HT1080 (cell line): ENCODE data around the gene RASL10A. TPM values are rescaled to one million over a fixed set of nuclear protein-coding genes. Genes with fewer than 3 reads are reported as not detected.

Experiments
- DNase-seq: peaks from one replicate; pipeline ENCODE4 v3.0.0-alpha.2; 2015; ENCODE audit warnings: low read depth
- small RNA-seq: library from RNA; depleted of rRNA; stranded (forward); fragments of <200 nt; gene quantifications from one replicate; pipeline ENCODE3, GENCODE V24; 2014
- total RNA-seq: library from RNA; depleted of rRNA; stranded (reverse); fragments of >200 nt; shearing (Covaris generic); gene quantifications from 2 replicates; pipeline ENCODE4 v1.2.3, GENCODE V29; 2014; rRNA removed

Gene RASL10A
- total RNA-seq, 1 experiment from 2014 or later: 1.5 TPM

DNA sequence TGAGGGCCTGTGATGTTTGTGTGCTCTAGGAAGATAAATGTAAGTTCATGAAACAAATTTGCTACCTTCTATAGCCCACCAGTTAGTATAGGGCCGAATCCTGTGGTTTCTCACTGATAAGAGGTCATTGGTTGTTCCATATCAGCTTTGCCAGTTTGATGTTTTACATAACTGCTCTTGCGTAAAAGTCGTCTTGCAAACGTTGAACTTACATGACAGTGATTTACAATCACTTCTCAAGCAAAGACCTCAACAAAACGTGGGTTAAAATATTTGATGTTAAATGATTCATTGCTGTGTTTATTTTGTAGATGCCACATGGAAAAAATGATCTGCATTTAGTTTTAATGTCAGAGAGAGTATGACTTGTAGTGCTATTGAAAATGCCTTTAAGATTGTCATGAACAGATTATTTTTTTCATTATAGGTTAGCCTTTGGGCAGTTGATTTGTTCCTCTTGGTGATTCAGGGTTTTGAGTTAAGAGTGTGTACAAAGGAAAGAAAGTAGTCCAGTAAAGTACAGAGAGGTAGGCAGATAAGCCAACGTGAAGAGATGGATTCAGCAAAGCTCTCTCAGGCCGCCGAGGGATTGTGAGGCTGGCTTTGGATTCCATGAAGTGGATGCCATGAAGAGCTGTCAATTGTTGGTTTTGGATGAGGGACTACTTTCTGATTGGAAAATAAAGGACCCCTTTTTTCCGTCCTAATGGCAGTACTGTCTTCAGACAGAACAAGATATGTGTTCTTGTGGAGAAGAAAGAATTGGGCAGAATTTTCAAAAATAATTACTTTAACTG, 44.8 kb downstream of the RASL10A start:
- no peak for DNase-seq

DNA sequence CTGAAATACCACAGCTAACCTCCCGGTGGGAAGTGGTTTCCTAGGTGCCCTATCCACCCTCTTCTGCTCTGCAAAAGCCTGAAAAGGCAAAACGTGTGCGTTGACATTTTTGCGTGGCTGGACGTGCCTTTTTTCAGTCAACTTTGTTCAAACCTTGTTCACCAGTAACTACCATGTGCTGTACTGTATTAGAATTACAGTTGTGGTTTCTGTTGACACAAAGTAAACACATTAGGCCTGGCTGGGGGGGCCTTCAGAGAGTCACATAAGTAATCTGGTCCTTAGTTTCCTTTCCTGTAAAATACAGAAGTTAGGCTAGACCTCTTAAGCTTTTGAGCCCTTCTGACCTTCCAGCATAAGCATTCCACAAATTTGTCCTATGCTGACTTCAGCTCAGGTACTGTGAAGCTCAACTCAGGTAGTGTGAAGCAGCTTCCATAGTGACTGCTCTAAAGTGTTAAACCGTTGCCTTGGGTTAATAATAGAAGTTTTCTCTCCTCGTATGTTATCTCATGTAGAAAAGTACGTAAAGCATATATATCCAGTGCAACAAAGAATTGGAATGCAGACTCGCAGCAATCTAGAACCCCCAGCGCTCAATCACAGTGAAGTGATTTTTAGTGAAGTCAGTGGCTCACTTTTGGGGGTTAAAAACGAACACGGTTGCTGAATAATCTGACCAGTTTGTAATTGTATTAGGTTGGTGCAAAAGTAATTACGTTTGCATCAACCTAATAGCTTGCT, 45.6 kb downstream of the RASL10A start:
- DNase-seq: no peak

DNA sequence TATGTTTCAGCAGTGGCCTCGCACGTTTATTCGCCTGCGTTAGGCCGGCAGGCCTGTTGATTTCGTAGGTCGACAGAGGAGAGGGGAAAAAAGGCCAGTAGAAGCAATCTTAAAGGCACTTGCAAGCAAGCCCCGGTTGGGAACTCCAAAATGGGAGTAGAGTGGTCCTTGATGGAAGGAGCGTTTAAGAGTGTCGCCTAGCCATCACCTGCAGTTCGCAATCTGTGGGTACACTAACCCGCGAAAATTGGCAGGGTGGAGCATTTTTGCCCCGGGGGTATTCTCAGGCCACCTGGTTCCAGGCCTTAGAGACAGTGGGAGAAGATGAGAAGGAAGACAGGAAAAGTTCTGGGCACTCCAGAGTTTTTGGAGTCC, 46.3 kb downstream of the RASL10A start:
- DNase-seq: no peak

DNA sequence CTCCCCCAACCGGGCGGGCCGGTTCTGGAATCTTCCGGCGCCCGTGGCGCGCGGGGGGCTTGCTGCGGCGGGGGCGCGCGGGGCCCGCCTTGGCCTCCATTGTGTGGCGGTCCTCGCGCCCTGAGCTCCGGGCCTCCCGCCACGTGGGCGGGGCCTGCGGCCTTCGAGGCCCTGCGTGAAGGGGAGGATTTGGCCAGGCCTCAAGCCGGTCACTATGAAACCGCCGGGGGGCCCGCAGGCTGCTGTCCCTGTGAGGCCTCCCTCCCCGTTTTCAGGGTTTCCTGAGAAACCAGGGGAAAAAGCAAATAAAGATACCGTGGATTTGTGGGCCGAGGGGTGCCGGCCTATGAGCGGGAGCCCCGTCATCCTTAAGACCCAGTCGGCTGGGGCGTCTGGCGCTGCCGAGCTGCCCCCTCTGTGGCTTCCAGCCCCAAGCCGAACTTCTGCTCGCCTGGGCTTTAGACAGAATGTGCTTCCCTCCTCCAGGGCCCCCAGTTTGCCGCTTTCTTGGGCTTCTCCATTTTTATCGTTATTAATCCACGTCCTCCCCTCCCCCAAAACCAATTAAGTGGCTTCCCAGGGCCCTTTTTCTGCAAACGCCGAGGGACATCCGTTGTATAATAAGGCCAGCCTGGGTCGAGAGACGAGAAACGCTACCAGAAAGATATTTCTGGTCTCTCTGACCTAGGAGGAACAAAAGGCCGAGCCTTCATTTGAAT, 46.8 kb downstream of the RASL10A start:
- DNase-seq: peak; percentile 61

DNA sequence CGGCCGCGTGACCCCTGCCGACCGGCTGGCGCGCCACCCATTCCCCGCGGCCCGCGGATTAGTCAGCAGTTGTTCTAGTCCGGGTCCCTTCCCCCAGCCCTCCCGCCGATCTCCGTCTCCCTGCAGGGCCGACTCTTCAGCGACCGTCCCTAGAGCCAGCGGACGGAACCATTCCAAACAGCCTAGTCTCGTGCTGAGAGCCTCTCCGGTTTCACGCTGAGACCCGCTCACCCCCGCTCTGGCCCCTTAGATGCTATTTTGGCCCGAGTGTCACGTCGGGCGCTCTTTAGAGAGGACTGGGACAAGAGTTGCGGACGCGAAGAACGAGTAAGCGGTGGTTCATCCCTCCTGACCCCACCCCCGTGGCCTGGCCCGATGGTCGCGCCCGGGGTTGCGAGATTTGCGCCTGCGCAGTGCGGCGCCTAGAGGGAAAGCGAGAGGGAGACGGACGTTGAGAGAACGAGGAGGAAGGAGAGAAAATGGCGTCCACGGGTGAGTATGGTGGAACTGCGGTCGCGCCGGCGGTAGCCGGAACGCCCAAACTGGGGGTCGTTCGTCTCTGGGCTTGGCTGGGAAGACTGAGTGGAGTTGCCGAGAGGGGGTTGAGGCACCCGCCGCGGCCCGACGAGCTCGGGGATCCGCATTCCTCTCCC, 47.5 kb downstream of the RASL10A start, which contains the start of the genes EWSR1 and RHBDD3:
EWSR1 (plus strand) TSS at position 411 of the 653 bp plus-strand sequence; CDS start at position 480, 69 bp downstream.
RHBDD3 (minus strand) TSS at position 124 of the 653 bp plus-strand sequence. CDS start 2,355 bp downstream, outside the sequence.
- peak; percentile 88 for DNase-seq

DNA sequence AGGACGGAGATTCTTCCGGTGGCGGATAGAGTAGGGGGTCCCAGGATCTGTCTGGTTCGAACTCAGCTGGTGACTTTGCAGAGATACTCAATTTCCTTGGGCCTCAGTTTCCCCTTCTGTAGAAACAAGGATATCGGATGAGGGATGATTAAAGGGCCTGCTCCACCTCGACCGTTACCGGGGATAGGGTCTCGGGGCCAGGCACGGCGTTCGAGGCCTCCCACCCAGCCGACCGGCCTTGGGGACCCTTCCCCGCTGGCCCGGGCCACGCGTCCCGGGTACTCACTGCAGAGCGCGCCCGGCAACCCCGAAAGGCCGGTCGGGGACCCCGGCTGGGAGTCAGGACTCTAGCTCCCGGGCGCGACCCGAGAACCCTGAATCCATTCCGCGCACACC, 48.0 kb downstream of the RASL10A start:
- no peak for DNase-seq

DNA sequence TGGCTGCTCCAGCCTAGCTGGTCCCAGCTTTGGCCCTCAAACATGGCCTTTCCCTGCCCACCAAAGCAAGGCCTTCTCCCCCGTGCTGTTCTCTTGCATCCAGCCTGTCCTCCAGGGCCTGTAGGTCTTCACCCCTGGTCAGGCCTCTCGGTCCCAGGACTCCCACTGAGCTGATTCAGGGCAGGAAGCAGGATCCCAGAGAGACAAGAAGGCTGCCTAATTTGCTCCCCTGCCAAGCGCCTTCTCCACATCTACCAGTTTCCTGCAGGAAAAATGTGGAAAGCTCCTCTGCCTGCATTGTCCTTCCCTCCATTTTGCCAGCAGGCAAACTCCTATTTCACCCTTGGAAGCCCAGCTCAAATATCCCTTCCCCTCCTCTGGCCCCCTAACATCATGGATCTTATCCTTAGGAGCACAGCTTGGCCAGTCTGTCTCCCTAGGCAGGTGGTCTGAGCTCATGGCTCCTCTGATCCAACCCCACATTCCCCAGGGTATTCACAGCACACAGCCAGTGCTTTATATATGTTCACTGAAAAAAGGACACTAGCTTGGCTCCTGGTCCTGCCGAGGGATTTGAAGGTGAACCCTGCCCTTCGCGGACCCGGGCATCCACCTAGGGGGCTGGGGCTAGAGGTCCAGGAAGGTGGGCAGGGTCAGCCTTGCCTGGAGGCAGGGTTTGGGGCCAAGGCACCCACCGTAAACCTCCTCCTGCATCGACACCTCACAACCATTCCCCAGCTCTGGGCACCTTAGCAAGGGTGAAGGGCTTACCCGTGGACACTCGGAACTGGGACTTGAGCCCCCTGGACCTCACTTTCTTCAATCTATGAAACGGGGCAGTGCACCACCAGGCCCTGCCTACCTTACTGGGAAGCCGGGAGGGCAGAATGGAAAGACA, 48.7 kb downstream of the RASL10A start:
- DNase-seq: no peak

DNA sequence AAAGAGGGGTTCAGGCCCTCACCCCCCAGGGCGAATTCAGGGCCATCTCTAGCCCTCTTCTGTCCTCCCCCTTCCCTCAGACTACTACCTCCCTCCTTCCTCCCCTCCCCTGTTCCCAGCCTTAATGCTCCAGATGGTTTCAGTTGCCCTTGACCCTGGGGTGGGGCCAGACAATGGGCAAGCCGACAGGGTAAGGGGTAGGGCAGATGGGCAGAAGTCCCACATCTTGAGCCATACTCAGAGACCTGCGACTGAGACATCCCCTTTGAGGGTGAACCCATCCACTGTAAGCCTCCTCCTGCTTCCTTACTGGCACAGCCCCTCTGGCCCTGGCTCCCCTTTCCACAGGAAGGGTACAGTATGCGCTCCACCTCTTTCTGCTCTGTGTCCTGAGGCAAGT, 49.6 kb downstream of the RASL10A start:
- DNase-seq: no peak

DNA sequence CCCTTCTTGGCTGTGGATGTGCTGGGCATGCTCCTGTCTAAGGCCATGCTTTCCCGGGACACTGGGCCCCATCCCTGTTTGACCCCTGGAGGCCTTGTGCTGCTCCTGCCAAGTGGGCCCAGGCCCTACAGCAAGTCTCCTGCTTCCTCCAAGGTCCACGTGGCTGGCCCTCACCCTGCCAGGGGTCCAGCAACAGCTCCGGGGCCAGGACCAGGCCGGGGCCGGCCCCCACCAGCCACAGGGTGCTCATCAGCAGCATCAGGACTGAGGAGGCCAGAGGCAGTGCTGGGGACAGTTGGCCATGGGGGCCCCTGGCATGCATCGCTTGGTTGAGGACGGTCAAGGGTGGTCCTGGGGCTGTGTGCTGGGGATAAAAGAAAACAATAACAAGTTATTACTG, 50.2 kb downstream of the RASL10A start:
- no peak for DNase-seq

DNA sequence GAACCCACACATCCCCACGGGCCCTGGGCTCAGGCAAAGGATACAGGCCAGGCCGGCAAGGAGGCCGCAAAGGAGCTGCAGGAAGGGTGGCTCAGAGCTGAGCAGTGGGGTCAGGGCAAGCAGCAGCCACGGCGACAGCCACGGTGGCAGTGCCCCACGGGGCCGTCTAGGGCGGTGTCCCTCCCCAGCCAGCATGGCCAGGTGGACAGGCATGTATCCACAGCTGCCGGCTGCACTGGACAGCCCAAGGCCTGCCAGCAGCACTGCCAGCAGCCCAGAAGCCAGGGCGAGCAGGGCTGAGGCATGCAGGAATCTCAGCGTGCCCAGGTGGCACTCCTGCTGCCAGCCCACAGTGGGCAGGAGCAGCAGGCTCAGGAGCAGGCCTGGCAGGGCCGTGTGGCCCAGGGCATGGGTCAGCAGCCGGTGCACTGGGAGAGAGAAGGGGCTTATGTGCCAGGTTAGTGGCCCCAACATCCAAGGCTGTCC, 51.7 kb downstream of the RASL10A start:
- DNase-seq: no peak

Small RNAs within 50 kb of the gene (small RNA-seq; reads per million reads assigned to genes)
- gene MIR3653: not detected

Other genes starting within 250 kb of the RASL10A start
- 0.92 and 2.7 TPM in 2 replicates for gene KREMEN1, start 242.7 kb downstream of the RASL10A start, total RNA-seq
- gene EMID1, start 109.8 kb downstream of the RASL10A start, total RNA-seq: 0.60 TPM in 1 of 2 replicates, not detected in the other
- gene RHBDD3, start 47.7 kb downstream of the RASL10A start, total RNA-seq: 35.8 and 37.7 TPM in 2 replicates
- 256 and 340 TPM in 2 replicates for gene EWSR1, start 47.4 kb downstream of the RASL10A start, total RNA-seq
- 52.7 and 57.5 TPM in 2 replicates for gene GAS2L1, start 9.0 kb downstream of the RASL10A start, total RNA-seq
- 88.1 and 116 TPM in 2 replicates for gene AP1B1, start 72.9 kb upstream of the RASL10A start, total RNA-seq
- not detected in 2 replicates for gene RFPL1, start 122.9 kb upstream of the RASL10A start, total RNA-seq
- not detected in 2 replicates for gene NEFH, start 164.5 kb upstream of the RASL10A start, total RNA-seq
- gene THOC5, start 238.1 kb upstream of the RASL10A start, total RNA-seq: 97.2 and 105 TPM in 2 replicates